ENCODE results near the gene DHX40.

- TF ChIP-seq CTCF (IDR thresholded peaks at IDR 0.05; ENCODE audit: insufficient read depth, low read length) (no peak), POLR2AphosphoS5 (IDR thresholded peaks at IDR 0.05; ENCODE audit: low read depth) (no peak), GABPA (IDR thresholded peaks at IDR 0.05; ENCODE audit: low read depth) (no peak)
Observed at GRCh38 chr17:59611503-59611902, 46.1 kb downstream of the DHX40 start.

All from HL-60 (cell line).